ENCODE results near the gene LPXN.

LPXN gene

DNA sequence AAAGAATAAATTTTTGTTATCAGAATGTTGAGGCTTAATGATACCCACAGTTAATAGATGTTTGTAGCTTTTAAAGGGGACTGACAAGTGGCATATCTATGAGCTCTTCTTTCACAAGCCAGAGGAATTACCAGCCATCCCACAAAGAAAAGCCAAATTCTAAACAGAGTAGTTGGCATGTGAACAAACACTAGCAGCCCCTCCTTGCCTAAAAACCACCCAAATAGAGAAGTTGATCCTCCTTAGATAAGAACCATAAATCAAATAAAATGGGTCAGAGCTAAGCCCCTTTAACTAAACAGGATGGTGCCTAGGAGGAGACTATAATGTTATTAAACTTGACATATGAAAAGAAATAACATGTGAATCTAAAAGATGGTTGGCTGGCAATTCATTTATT, 11.4 kb downstream of the LPXN start:
- peak overlapping the region; percentile 30 for H3K4me3 Mint-ChIP-seq
- no peak for ATAC-seq
- H3K9me3 Mint-ChIP-seq: no peaks in the 10 kb centered on the region
- H3K27ac Mint-ChIP-seq: peak overlapping the region; percentile 70
- peaks cover 100% of the 10 kb centered on the region for H3K36me3 Mint-ChIP-seq
- no peak for DNase-seq (ENCODE audit: low spot score in 2 of 2)
- H3K4me1 Mint-ChIP-seq: peaks cover 55% of the 10 kb centered on the region

DNA sequence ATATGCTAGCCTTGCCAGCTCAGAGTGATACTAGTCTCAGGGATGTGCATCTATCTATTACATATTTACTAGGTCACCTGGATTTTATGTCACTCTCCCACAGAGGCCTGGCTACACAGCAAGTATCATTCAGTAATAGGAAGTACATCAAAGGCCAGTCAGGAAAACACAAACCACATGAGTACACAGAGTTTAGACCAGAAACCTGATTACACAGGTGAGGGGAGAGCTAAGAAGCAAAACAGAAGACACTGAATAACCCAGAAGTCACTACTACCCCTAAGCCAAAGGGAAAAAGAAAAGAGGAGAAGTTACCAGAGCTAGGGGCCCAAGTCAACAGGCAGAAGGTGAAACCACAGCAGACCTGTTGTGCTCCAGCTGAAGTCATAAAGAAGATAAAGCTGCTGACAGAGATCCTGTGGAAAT, 13.3 kb downstream of the LPXN start:
- peaks cover 47% of the 10 kb centered on the region for H3K4me1 Mint-ChIP-seq
- H3K36me3 Mint-ChIP-seq: peaks cover 96% of the 10 kb centered on the region
- peak overlapping the region; percentile 83 for H3K27ac Mint-ChIP-seq
- H3K4me3 Mint-ChIP-seq: peak overlapping the region; percentile 16
- peak; percentile 37 for ATAC-seq
- H3K9me3 Mint-ChIP-seq: no peaks in the 10 kb centered on the region
- no peak for DNase-seq (ENCODE audit: low spot score in 2 of 2)

DNA sequence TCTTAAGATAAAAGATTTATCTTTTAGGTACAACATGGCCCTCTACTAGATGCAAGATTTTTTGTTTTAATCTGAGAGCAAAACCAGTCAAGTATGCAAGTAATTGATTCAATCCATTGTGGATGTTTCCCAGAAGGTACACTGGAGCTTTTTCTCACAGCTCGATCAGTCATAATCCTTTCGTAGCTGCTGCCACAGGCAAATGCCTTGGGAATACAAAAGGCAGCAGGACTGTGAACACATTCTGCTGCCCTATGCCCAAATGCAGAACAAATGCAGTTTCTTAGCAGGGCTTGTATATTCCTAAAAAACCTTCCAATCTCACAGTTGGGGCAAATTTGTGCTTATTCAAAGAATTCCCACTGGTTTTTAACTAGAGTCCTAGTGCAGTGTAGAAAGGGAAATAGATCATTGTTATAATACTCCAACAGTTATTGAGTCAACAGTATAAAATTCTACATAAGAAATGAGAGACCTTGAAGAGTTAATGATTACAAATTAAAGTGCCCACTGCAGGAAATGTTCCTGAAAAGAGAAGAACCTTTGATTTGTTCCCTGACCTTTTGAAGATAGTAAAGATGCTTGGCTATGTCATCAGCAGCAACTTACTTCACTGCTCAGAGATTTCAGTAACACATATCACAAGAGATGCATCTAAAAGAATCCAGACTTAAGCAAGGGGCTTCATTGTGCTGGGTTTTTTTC, 14.1 kb downstream of the LPXN start:
- H3K4me3 Mint-ChIP-seq: no peak overlapping the region
- ATAC-seq (no peak), DNase-seq (ENCODE audit: low spot score in 2 of 2) (no peak)
- H3K4me1 Mint-ChIP-seq: peaks cover 55% of the 10 kb centered on the region
- H3K36me3 Mint-ChIP-seq: peaks cover 96% of the 10 kb centered on the region
- no peaks in the 10 kb centered on the region for H3K9me3 Mint-ChIP-seq
- H3K27ac Mint-ChIP-seq: peak overlapping the region; percentile 83

GRCh38 chr11:58560842-58561241, 14.8 kb downstream of the LPXN start:
- ATAC-seq (no peak), DNase-seq (ENCODE audit: low spot score in 2 of 2) (no peak)
- Mint-ChIP-seq H3K9me3 (no peaks in the 10 kb centered on the region), H3K36me3 (peaks cover 96% of the 10 kb centered on the region), H3K4me1 (peaks cover 55% of the 10 kb centered on the region), H3K4me3 (no peak overlapping the region), H3K27ac (peak overlapping the region; percentile 83)

DNA sequence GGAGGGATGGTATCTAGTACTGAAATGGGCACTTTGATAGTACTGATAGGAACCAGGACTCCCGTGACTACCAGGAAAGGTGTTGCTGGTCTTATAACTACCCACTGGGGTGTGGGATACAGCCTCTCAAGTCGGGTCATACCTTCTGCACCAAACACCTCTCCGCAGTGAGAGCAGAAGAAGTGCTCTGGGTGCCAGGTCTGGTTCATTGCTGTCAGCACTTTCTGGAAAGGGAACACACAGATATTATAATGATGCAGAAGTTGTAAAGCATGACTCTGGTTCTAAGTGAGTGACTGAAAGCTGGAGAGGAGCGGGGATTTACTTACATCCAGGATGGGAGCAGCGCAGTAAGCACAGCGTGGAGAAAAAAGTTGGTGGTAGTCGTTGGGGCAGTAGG, 26.0 kb downstream of the LPXN start:
- ATAC-seq: no peak
- Mint-ChIP-seq H3K4me1 (peaks cover 39% of the 10 kb centered on the region), H3K4me3 (no peak overlapping the region), H3K27ac (peak overlapping the region; percentile 64), H3K9me3 (no peaks in the 10 kb centered on the region), H3K36me3 (peaks cover 100% of the 10 kb centered on the region)
- DNase-seq (ENCODE audit: low spot score in 2 of 2): no peak

DNA sequence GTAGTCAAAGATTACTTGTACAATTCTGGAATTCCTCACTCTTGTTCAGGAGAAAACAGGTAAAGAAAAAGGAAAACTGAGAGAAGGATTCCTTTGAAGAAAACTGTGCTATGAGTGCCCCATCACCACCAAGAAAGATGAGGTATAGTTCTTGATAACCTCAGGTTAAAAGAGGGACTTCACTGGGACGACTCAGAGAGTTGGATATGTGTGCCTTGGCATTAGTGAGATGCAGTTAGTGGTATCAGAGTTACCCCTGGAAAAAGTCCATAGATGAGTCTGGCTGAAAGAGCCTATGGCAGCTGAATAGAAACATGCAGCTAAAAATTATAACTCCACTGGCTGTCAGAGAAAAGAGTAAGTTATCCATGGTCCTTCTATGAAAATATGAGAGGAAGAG, 28.8 kb downstream of the LPXN start:
- peaks cover 93% of the 10 kb centered on the region for H3K36me3 Mint-ChIP-seq
- no peak for DNase-seq (ENCODE audit: low spot score in 2 of 2)
- H3K9me3 Mint-ChIP-seq: no peaks in the 10 kb centered on the region
- H3K4me3 Mint-ChIP-seq: no peak overlapping the region
- no peak for ATAC-seq
- peaks cover 24% of the 10 kb centered on the region for H3K4me1 Mint-ChIP-seq
- peak overlapping the region; percentile 56 for H3K27ac Mint-ChIP-seq

DNA sequence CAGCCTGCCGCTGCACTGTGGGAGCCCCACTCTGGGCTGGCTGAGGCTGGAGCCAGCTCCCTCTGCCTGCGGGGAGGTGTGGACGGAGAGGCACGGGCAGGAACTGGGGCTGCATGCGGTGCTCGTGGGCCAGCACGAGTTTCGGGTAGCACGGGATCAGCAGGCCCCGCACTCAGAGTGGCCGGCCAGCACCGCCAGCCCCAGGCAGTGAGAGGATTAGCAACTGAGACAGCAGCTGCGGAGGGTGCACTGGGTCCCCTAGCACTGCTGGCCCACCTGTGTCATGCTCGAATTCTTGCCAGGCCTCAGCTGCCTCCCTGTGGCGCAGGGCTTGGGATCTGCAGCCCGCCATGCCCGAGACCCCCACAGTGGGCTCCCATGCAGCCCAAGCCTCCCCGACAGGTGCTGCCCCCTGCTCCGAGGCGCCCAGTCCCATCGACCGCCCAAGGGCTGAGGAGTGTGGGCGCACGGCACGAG, 43.8 kb downstream of the LPXN start:
- H3K36me3 Mint-ChIP-seq: peaks cover 100% of the 10 kb centered on the region
- ATAC-seq (no peak), DNase-seq (ENCODE audit: low spot score in 2 of 2) (no peak)
- no peaks in the 10 kb centered on the region for H3K9me3 Mint-ChIP-seq
- peaks cover 49% of the 10 kb centered on the region for H3K4me1 Mint-ChIP-seq
- no peak overlapping the region for H3K4me3 Mint-ChIP-seq
- H3K27ac Mint-ChIP-seq: no peak overlapping the region

DNA sequence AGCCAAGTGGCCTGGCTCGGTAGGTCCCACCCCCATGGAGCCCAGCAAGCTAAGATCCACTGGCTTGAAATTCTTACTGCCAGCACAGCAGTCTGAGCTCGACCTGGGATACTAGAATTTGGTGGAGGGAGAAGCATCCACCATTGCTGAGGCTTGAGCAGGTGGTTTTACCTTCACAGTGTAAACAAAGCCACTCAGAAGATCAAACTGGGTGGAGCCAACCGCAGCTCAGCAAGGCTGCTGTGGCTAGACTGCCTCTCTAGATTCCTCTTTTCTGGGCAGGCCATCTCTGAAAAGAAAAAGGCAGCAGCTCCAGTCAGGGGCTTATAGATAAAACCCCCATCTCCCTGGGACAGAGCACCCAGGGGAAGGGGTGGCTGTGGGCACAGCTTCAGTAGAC, 45.4 kb downstream of the LPXN start:
- no peak overlapping the region for H3K4me3 Mint-ChIP-seq
- DNase-seq (ENCODE audit: low spot score in 2 of 2): no peak

GRCh38 chr11:58527429-58527828, 48.2 kb downstream of the LPXN start:
- H3K4me3 Mint-ChIP-seq: no peak overlapping the region
- H3K4me1 Mint-ChIP-seq: peaks cover 35% of the 10 kb centered on the region
- H3K27ac Mint-ChIP-seq: no peak overlapping the region
- H3K36me3 Mint-ChIP-seq: peaks cover 89% of the 10 kb centered on the region
- no peak for ATAC-seq
- H3K9me3 Mint-ChIP-seq: no peaks in the 10 kb centered on the region
- DNase-seq (ENCODE audit: low spot score in 2 of 2): no peak

More for the DNA sequence above, 45.4 kb downstream of the LPXN start:
- ATAC-seq: no peak
- no peaks in the 10 kb centered on the region for H3K9me3 Mint-ChIP-seq
- H3K36me3 Mint-ChIP-seq: peaks cover 99% of the 10 kb centered on the region
- H3K4me1 Mint-ChIP-seq: peaks cover 43% of the 10 kb centered on the region
- H3K27ac Mint-ChIP-seq: no peak overlapping the region

- Mint-ChIP-seq H3K4me1 (peaks cover 35% of the 10 kb centered on the region), H3K27ac (no peak overlapping the region), H3K4me3 (no peak overlapping the region), H3K36me3 (peaks cover 89% of the 10 kb centered on the region), H3K9me3 (no peaks in the 10 kb centered on the region)
- ATAC-seq (no peak), DNase-seq (ENCODE audit: low spot score in 2 of 2) (no peak)
These were observed 48.9 kb downstream of the LPXN start for GRCh38 chr11:58526721-58527120.

DNA sequence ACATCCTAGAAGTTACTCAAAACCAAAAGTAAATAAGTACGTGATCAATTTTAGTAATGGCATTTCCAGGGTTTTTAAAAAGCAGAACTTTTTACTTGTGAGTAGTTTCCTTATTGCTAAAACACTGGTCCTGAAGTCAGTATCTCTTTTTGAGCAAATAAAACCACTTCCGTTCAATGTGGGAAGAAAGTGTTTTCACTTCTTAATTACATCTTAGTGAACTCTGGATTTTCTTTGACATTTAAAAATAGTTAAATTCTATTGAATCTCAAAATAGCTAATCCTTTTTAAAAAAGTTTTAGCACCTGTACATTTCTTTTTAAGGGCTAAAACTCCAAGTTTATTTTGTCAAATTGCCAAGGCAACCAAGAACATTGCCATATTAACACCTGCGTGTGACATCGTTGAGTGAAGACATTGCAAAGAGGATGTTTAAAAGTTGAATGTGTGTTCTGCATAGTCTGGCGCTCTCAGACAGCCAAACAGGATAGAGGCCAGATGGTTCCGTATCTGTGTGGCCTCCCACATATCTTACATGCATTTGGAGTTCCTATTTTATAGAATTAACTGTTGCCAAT, 50.5 kb downstream of the LPXN start:
- H3K9me3 Mint-ChIP-seq: no peaks in the 10 kb centered on the region
- H3K27ac Mint-ChIP-seq: peak overlapping the region; percentile 89
- peaks cover 25% of the 10 kb centered on the region for H3K4me1 Mint-ChIP-seq
- peak; percentile 89 for ATAC-seq
- peaks cover 74% of the 10 kb centered on the region for H3K36me3 Mint-ChIP-seq
- peak overlapping the region; percentile 65 for H3K4me3 Mint-ChIP-seq
- DNase-seq (ENCODE audit: low spot score in 2 of 2): no peak

GRCh38 chr11:58524232-58525036, 51.2 kb downstream of the LPXN start:
- Mint-ChIP-seq H3K4me1 (peaks cover 25% of the 10 kb centered on the region), H3K27ac (peak overlapping the region; percentile 89), H3K36me3 (peaks cover 67% of the 10 kb centered on the region), H3K9me3 (no peaks in the 10 kb centered on the region), H3K4me3 (peak overlapping the region; percentile 65)
- ATAC-seq: peak; percentile 62
- peak in 1 of 2 donors; percentile 17 for DNase-seq (ENCODE audit: low spot score in 2 of 2)

DNA sequence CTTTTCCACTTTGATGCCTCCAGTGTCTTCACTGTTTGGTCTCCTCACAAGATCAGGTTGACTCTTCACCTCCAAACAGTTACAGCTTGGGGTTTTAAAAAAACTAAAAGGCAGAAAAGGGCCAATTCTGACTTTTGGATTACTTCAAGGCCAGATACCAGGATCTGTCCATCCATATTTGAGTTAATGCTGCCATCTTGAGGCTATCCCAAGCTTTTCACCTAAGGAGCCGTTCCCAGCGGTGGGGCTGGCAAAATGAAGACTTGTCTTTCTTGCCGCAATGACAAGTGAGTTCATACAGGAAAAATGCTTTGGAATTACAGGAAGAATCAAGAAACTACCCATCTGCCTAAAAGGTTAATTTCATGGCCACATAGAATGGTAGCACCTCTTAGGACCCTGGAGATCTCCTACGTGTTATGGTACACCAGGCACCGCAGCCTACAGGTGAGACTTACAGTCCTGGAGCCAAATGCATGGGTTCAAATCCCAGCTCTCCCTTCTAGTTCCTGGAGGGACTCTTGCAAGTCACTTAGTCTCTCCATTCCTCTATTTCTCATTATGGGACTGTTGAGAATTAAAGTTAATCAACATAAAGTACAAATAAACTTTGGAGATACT, 61.8 kb downstream of the LPXN start:
- ATAC-seq (no peak), DNase-seq (ENCODE audit: low spot score in 2 of 2) (no peak)
- no peak overlapping the region for H3K27ac Mint-ChIP-seq
- no peaks in the 10 kb centered on the region for H3K4me1 Mint-ChIP-seq
- H3K4me3 Mint-ChIP-seq: no peak overlapping the region
- H3K36me3 Mint-ChIP-seq: peaks cover 5% of the 10 kb centered on the region
- H3K9me3 Mint-ChIP-seq: no peaks in the 10 kb centered on the region

DNA sequence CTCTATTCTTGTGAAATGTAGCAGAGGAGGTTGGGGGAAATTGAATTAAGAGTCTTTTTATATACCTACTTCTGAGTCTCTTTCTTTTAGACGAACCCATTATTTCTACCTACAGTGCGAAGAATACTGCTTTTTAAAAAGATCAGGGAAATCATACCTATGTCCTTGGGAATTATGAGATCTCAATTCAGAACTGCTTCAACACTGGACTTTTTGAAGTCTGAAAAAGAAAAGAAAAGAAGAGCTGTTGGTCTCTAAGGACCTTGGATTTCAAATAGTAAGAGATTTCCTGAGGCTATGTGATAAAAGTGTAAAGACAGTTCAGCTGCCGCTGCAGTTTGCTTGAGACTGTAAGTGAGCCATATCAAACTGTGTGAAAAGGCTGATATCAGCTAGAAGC, 64.0 kb downstream of the LPXN start:
- H3K36me3 Mint-ChIP-seq: peaks cover 5% of the 10 kb centered on the region
- H3K27ac Mint-ChIP-seq: no peak overlapping the region
- no peak overlapping the region for H3K4me3 Mint-ChIP-seq
- H3K9me3 Mint-ChIP-seq: no peaks in the 10 kb centered on the region
- DNase-seq (ENCODE audit: low spot score in 2 of 2): no peak
- H3K4me1 Mint-ChIP-seq: no peaks in the 10 kb centered on the region
- ATAC-seq: no peak

DNA sequence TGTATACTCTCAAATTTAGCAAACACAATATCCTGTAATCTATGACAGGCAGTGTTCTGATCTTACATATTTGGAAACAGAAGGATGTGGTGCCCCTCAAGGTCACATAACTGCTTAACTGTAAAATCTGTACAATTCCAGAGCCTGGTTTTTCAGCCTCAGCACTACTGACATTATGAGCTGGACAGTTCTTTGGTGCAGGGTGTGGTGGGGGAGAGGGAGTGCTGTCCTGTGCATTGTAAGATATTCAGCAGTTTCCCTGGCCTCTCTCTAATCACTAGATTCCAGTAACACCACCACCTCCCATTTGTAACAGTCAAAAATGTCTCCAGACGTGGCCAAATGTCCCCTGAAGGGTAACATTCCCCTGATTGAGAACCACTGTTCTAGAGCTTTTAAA, 65.9 kb downstream of the LPXN start:
- Mint-ChIP-seq H3K27ac (no peak overlapping the region), H3K4me3 (no peak overlapping the region), H3K9me3 (no peaks in the 10 kb centered on the region), H3K4me1 (no peaks in the 10 kb centered on the region), H3K36me3 (peaks cover 5% of the 10 kb centered on the region)
- DNase-seq (ENCODE audit: low spot score in 2 of 2) (no peak), ATAC-seq (no peak)
